ENCODE data around the gene ABRACL.

DNA sequence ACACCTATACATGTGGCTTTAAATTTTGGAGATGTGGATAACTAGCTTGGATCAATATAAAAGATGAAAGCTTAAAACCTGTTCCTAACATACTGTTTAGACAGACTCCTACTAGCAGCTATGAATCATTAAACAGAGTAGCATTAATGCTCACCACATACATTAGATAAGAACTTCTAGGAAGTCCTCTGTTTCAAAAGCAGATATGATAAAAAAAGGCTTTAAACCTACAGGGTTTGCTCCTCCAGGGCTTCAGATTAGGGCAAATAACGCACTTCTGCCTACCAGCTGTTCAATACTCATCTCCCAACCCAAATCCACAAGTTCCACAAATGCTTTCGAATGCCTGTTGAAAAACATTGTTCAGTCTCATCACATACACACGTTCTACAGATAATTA, 42.0 kb upstream of the ABRACL start:
- TF ChIP-seq, protein P1, sequence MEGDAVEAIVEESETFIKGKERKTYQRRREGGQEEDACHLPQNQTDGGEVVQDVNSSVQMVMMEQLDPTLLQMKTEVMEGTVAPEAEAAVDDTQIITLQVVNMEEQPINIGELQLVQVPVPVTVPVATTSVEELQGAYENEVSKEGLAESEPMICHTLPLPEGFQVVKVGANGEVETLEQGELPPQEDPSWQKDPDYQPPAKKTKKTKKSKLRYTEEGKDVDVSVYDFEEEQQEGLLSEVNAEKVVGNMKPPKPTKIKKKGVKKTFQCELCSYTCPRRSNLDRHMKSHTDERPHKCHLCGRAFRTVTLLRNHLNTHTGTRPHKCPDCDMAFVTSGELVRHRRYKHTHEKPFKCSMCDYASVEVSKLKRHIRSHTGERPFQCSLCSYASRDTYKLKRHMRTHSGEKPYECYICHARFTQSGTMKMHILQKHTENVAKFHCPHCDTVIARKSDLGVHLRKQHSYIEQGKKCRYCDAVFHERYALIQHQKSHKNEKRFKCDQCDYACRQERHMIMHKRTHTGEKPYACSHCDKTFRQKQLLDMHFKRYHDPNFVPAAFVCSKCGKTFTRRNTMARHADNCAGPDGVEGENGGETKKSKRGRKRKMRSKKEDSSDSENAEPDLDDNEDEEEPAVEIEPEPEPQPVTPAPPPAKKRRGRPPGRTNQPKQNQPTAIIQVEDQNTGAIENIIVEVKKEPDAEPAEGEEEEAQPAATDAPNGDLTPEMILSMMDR (IDR thresholded peaks at IDR 0.05; ENCODE audit: low read length), result no peak
- no peak for TF ChIP-seq EZH2 (IDR thresholded peaks at IDR 0.05; ENCODE audit: borderline replicate concordance, low read length)
